CD14-positive monocyte (primary cell): ENCODE measurements around the gene COL4A2. TPM values are rescaled to one million over a fixed set of nuclear protein-coding genes. Genes with fewer than 3 reads are reported as not detected.

Experiments
- DNase-seq, 3 donors: peaks; one replicate each; pipeline ENCODE4 v3.0.0-alpha.2; 2011 to 2022
- H2AFZ ChIP-seq: 2 replicates; pipeline ENCODE4 v1.6.0; 2012; ENCODE audit warnings: mild to moderate bottlenecking, low read depth, low read length, inconsistent platforms; ENCODE audit not compliant: insufficient read depth, poor library complexity, severe bottlenecking
- H3K27ac ChIP-seq, 2 donors: 1 replicate in 1 of 2; 2 replicates in 1 of 2; pipeline ENCODE4 v1.5.1; 2012 to 2013; ENCODE audit warnings: low read length in 2 of 2, control low read depth in 1 of 2, inconsistent platforms in 1 of 2, low read depth in 1 of 2, mild to moderate bottlenecking in 1 of 2
- H3K27me3 ChIP-seq, 2 donors: one replicate each; pipeline versions ENCODE4 v1.6.0 to v1.6.1; 2011 to 2013; ENCODE audit warnings: low read length in 2 of 2; ENCODE audit not compliant: control insufficient read depth in 2 of 2, insufficient read depth in 2 of 2
- H3K36me3 ChIP-seq, 2 donors: replicated peaks in 1 of 2; 1 replicate in 1 of 2; 2 replicates in 1 of 2; pipeline versions ENCODE4 v1.5.1 to v1.6.1; 2012 to 2013; ENCODE audit warnings: low read length in 2 of 2, control low read depth in 1 of 2, inconsistent platforms in 1 of 2, mild to moderate bottlenecking in 1 of 2; ENCODE audit not compliant: insufficient read depth in 2 of 2, control insufficient read depth in 1 of 2
- H3K4me1 ChIP-seq, 2 donors: 1 replicate in 1 of 2; 2 replicates in 1 of 2; pipeline versions ENCODE4 v1.5.1 to v1.6.1; 2012 to 2013; ENCODE audit warnings: low read length in 2 of 2, control low read depth in 1 of 2, inconsistent platforms in 1 of 2, mild to moderate bottlenecking in 1 of 2, moderate library complexity in 1 of 2; ENCODE audit not compliant: insufficient read depth in 2 of 2, control insufficient read depth in 1 of 2
- H3K4me2 ChIP-seq: replicated peaks from 2 replicates; pipeline ENCODE3; 2012; ENCODE audit warnings: low read length, moderate library complexity, mild to moderate bottlenecking; ENCODE audit not compliant: poor library complexity, severe bottlenecking; ENCODE audit errors: extremely low read depth
- H3K4me3 ChIP-seq, 3 experiments: fragments of 200-600 bp in 1 of 3; sonication (generic) in 1 of 3; replicated peaks in 1 of 3; 1 replicate in 2 of 3; 2 replicates in 1 of 3; pipeline ENCODE4 v1.5.1; 2011 to 2013; ENCODE audit warnings: low read length in 3 of 3, mild to moderate bottlenecking in 3 of 3, control low read depth in 2 of 3, low read depth in 2 of 3, inconsistent platforms in 1 of 3, moderate library complexity in 1 of 3
- H3K79me2 ChIP-seq: 2 replicates; pipeline ENCODE4 v1.6.0; 2012; ENCODE audit warnings: mild to moderate bottlenecking, control low read depth, inconsistent platforms, low read length, moderate library complexity; ENCODE audit not compliant: insufficient read depth
- H3K9ac ChIP-seq: 2 replicates; pipeline ENCODE4 v1.6.0; 2017; ENCODE audit warnings: low read length, mild to moderate bottlenecking; ENCODE audit not compliant: insufficient read depth, poor library complexity, severe bottlenecking
- H3K9me3 ChIP-seq, 2 donors: replicated peaks in 1 of 2; 1 replicate in 1 of 2; 2 replicates in 1 of 2; pipeline versions ENCODE4 v1.5.1 to v1.6.1; 2012 to 2013; ENCODE audit warnings: low read length in 2 of 2, control low read depth in 1 of 2; ENCODE audit not compliant: control insufficient read depth in 1 of 2, insufficient read depth in 1 of 2
- H4K20me1 ChIP-seq: 2 replicates; pipeline ENCODE4 v1.6.0; 2012; ENCODE audit warnings: mild to moderate bottlenecking, low read length, control low read depth, moderate library complexity; ENCODE audit not compliant: insufficient read depth
- H3K27ac Mint-ChIP-seq, 7 donors: one replicate each; pipeline ENCODE4 v1.8.0; 2020; ENCODE audit warnings: mild to moderate bottlenecking in 7 of 7, mixed read lengths in 7 of 7, moderate library complexity in 6 of 7, inconsistent platforms in 2 of 7
- H3K27me3 Mint-ChIP-seq, 3 donors: one replicate each; pipeline ENCODE4 v1.8.0; 2021 to 2022; ENCODE audit warnings: low read depth in 3 of 3, mild to moderate bottlenecking in 3 of 3, mixed read lengths in 3 of 3, moderate library complexity in 3 of 3, inconsistent platforms in 1 of 3
- H3K36me3 Mint-ChIP-seq, 2 donors: one replicate each; pipeline ENCODE4 v1.8.0; 2020; ENCODE audit warnings: mixed read lengths in 2 of 2, inconsistent platforms in 1 of 2, mild to moderate bottlenecking in 1 of 2
- H3K4me1 Mint-ChIP-seq: one replicate; pipeline ENCODE4 v1.8.0; 2020; ENCODE audit warnings: mild to moderate bottlenecking, mixed read lengths
- H3K4me3 Mint-ChIP-seq, 2 donors: one replicate each; pipeline ENCODE4 v1.8.0; 2020; ENCODE audit warnings: mild to moderate bottlenecking in 2 of 2, mixed read lengths in 2 of 2, moderate library complexity in 1 of 2
- H3K9me3 Mint-ChIP-seq, 7 donors: one replicate each; pipeline ENCODE4 v1.8.0; 2020 to 2022; ENCODE audit warnings: mixed read lengths in 7 of 7, mild to moderate bottlenecking in 6 of 7, moderate library complexity in 6 of 7, inconsistent platforms in 2 of 7
- CTCF ChIP-seq: fragments of 200-600 bp; IDR thresholded peaks from one replicate; pipeline ENCODE4 v1.8.0; 2022; ENCODE audit warnings: antibody characterized with exemption, mild to moderate bottlenecking
- WGBS: methylation state at CpG from one replicate; pipeline ENCODE4 v1.1.5; 2013; ENCODE audit warnings: missing lambda C conversion rate; ENCODE audit not compliant: insufficient coverage; 5-methylcytosine and 5-hydroxymethylcytosine counted together
- intact Hi-C, 2 donors: fragments of 100-400 bp; cut with micrococcal nuclease; formaldehyde crosslinking; loops; one replicate each; pipeline versions ENCODE4 v1.15.0 to v1.15.1; 2023
- polyA plus RNA-seq, 3 donors: library from polyadenylated mRNA; depleted of rRNA in 1 of 3; unstranded in 2 of 3; stranded (reverse) in 1 of 3; fragments of 300-500 nt in 2 of 3; fragments of >200 nt in 1 of 3; fragmentation: Illumina TruSeq in 2 of 3; gene quantifications; 1 replicate in 2 of 3; 2 replicates in 1 of 3; pipeline ENCODE4 v1.2.3, GENCODE V29; 2012 to 2021

Gene COL4A2
- polyA plus RNA-seq, 3 donors, result not detected

DNA sequence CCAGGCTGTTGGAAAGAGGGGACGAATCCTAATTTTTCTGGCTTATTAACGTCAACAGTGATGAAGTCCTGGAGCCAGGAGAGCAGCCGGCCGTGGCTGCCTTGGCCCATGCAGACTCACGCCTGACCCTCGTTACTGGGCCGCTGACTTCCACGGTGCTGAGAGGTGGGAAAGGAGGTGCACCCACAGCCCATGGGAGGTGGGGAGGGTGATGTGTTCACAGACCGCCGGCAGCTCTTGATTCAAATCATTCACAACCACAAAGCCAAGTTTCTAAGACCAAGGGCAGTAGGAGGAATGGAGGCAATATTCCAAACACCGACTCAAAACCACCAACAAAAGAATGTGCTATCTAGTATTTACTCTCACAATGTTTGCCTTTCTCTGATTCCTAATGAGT lies 24.3 kb downstream of the COL4A2 start:
- no peak overlapping the region for H3K4me3 ChIP-seq
- no peaks in the 10 kb centered on the region for H3K9me3 ChIP-seq
- no peak overlapping the region for H3K4me2 ChIP-seq
- no peak overlapping the region for H3K27ac ChIP-seq
- intact Hi-C loops, result no loop called here
- Mint-ChIP-seq H3K9me3 (peaks cover 0 to 3% (median 0%) of the 10 kb centered on the region in 7 donors), H3K36me3 (no peaks in the 10 kb centered on the region), H3K27ac (no peak overlapping the region), H3K4me3 (no peak overlapping the region), H3K27me3 (peaks cover 9 to 16% (median 10%) of the 10 kb centered on the region in 3 donors), H3K4me1 (no peaks in the 10 kb centered on the region)
- no peak for TF ChIP-seq CTCF
- no peak overlapping the region for H2AFZ ChIP-seq
- no peaks in the 10 kb centered on the region for H4K20me1 ChIP-seq
- H3K4me1 ChIP-seq, result no peaks in the 10 kb centered on the region
- no peaks in the 10 kb centered on the region for H3K36me3 ChIP-seq
- H3K27me3 ChIP-seq, result peaks cover 2% of the 10 kb centered on the region in 2 donors
- WGBS, result 84% methylated on average over 5 of the region's 11 CpGs
- DNase-seq, result no peak
- H3K9ac ChIP-seq, result no peak overlapping the region
- no peaks in the 10 kb centered on the region for H3K79me2 ChIP-seq

DNA sequence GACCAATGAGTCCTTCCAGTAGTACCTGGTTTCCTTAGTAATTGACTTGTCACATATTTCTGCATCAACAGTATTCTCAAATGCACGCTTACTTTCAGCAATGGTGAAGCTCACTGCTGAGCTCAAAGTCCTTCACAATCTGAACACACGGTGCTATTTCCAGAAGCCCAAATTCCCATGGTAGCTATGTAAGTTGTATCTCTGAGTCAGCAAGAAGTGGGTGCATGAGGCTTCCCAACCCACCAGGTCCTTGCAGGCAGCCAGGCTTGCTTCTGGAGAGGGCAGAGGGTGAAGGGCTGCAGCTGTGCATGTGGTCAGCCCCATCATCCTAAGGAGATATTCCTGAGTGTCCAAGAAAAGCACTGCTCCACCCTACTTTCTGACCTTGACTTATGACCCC lies 25.7 kb downstream of the COL4A2 start:
- no peaks in the 10 kb centered on the region for H4K20me1 ChIP-seq
- DNase-seq, result no peak
- no peaks in the 10 kb centered on the region for H3K9me3 ChIP-seq
- Mint-ChIP-seq H3K9me3 (peaks cover 0 to 3% (median 0%) of the 10 kb centered on the region in 7 donors), H3K4me3 (no peak overlapping the region), H3K27me3 (peaks cover 2 to 14% (median 13%) of the 10 kb centered on the region in 3 donors), H3K27ac (no peak overlapping the region), H3K36me3 (no peaks in the 10 kb centered on the region), H3K4me1 (no peaks in the 10 kb centered on the region)
- H3K9ac ChIP-seq, result no peak overlapping the region
- no CpG with 5 or more reads among the region's 2 CpGs for WGBS
- H3K79me2 ChIP-seq, result no peaks in the 10 kb centered on the region
- TF ChIP-seq CTCF, result no peak
- H3K36me3 ChIP-seq, result no peaks in the 10 kb centered on the region
- no peak overlapping the region for H3K4me2 ChIP-seq
- H3K4me3 ChIP-seq, result no peak overlapping the region
- H3K27me3 ChIP-seq, result peaks cover 0 to 2% of the 10 kb centered on the region in 2 donors
- H3K4me1 ChIP-seq, result no peaks in the 10 kb centered on the region
- intact Hi-C loops, result no loop called here
- no peak overlapping the region for H2AFZ ChIP-seq
- H3K27ac ChIP-seq, result no peak overlapping the region
